ENCODE results near the gene SLC35F3.

- TF ChIP-seq CTCF (IDR thresholded peaks at IDR 0.05) (no peak), POLR2AphosphoS5 (IDR thresholded peaks at IDR 0.05; ENCODE audit: low read depth, low read length) (no peak), SIN3A (IDR thresholded peaks at IDR 0.05; ENCODE audit: borderline replicate concordance, insufficient read depth, low read depth, low read length) (no peak), REST (IDR thresholded peaks at IDR 0.05; ENCODE audit: insufficient read depth in 1 of 2, low read depth in 2 of 2, low read length in 1 of 2) (no peak), TCF7L2 (IDR thresholded peaks at IDR 0.05; ENCODE audit: low read depth, low read length) (no peak)
Measured at GRCh38 chr1:233865902-233866301, 38.6 kb upstream of the SLC35F3 start.
